HTR-8/SVneo (cell line): ENCODE data around the gene C20orf96.
"Not testable (repeated sequence)": the region's sequence is repeated elsewhere in the genome, so short reads cannot be mapped to it uniquely, and the experiment has no call there.

Source experiments
- DNase-seq: peaks from one replicate; pipeline ENCODE4 v3.0.0; 2011; ENCODE audit warnings: low spot score, mixed read lengths; ENCODE audit not compliant: insufficient read length
- FAIRE-seq: peaks from 2 replicates; lab custom pipeline; 2011; peaks lifted over from hg19 to GRCh38; lab: Jason Lieb, UNC

Gene C20orf96

DNA sequence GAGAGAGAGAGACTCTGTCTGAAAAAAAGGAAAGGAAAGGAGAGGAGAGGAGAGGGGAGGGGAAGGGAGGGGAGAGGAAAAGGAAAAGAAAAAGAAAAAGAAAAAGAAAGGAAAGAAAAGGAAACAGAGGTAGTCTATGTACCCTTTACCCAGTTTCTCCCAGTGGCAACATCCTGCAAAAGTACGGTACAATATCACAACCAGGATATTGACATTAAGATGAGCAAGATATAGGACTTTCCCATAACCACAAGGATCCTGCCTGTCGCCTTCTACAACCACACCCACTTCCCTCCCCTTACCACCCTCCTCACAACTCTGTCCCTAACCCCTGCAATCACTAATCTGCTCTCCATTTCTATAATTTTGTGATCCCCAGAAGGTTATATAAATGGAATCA, 4.0 kb downstream of the C20orf96 start:
- DNase-seq, result no peak
- FAIRE-seq, result no peak

DNA sequence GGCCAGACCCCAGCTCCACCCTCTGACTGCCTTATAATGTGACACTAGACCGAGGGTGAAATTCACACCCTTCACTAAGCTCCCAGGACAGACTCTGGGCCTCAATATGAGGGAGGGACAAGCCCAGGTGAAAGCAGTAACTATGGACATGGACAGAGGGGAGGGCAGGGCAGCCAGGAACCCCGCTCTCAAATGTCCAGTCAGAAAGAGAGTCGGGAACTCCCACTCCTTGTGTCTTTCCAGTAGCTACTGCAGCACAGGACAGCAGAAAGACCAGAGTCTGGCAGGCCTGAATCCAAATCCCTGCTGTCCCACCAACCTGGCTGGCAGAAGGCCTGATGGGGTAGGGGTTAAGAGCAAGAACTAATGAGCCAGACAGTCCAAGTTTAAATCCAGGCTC, 6.4 kb downstream of the C20orf96 start:
- FAIRE-seq, result no peak
- no peak for DNase-seq

DNA sequence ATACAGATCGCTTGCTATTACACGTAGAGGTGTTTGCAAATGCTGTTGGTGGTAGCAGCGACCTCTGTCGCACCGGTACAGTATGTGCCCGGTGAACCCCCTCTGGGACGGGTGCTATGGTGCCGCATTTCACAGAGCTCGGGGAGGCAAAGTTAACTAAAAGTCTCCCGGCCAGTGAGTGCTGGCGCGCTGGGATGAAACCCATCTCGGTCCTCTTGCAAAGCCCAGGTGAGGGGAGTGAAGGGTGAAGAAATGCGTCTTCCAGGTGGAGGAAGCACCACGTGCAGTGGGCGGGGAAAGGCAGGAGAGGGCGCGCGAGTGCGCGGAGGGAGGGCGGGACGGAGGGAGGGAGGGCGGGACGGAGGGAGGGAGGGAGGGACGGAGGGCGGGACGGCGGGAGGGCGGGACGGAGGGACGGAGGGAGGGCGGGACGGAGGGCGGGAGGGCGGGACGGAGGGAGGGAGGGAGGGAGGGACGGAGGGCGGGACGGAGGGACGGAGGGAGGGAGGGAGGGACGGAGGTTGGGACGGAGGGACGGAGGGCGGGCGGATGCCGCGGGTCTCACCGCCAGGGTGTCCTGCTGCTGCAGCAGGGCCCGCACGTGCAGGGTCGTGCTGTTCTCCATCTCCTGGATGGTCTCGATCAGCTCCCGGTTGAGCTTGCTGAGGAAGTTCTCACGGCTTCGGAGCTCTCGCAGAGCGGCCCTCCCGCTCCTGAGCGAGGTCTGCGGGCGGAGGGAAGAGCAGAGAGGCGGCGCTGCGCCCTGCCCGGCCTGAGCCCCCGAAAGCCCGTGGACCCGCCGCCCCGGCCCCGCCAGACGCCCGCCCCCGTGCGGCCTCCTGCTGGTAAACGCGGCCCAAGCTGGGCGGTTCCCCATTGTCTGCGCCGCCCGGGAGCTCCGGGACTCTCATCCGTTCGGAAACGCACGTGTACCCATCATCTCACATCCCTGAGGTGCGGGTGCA, 11.7 kb downstream of the C20orf96 start:
- DNase-seq (no peak), FAIRE-seq (no peak)

DNA sequence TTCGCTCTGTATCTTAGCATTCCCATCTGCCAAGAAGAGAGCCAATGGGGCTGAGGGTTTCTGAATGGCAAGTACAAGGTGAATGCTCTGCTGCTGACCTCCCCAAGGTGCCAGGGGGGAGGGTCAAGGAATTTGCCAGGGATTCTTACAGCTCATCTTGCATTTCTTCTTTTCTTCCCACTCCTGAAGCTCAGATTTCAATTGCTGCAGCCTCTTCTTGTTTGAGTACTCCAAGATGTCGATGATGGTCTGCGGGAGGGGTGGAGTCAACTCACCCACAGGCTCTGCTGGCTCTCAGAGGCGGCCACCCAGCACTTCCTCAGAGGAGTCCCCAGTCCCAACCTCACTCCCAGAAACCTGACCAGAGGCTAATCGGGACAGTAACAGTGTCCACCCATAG, 12.4 kb downstream of the C20orf96 start:
- FAIRE-seq (no peak), DNase-seq (no peak)

DNA sequence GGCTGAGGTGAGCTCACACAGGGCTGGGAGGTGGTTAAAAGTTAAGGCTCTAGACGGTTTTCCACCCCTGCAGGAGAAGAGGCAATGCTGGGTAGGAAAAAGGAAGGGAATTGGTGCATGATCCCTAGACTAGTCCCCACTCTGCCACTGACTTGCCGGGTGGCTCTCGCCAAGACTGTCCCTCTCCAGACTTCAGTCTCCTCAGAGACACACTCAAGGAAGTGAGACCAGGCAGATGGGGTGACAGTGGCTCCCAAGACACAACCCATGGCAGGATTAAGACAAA, 13.1 kb downstream of the C20orf96 start:
- DNase-seq (no peak), FAIRE-seq (no peak)

DNA sequence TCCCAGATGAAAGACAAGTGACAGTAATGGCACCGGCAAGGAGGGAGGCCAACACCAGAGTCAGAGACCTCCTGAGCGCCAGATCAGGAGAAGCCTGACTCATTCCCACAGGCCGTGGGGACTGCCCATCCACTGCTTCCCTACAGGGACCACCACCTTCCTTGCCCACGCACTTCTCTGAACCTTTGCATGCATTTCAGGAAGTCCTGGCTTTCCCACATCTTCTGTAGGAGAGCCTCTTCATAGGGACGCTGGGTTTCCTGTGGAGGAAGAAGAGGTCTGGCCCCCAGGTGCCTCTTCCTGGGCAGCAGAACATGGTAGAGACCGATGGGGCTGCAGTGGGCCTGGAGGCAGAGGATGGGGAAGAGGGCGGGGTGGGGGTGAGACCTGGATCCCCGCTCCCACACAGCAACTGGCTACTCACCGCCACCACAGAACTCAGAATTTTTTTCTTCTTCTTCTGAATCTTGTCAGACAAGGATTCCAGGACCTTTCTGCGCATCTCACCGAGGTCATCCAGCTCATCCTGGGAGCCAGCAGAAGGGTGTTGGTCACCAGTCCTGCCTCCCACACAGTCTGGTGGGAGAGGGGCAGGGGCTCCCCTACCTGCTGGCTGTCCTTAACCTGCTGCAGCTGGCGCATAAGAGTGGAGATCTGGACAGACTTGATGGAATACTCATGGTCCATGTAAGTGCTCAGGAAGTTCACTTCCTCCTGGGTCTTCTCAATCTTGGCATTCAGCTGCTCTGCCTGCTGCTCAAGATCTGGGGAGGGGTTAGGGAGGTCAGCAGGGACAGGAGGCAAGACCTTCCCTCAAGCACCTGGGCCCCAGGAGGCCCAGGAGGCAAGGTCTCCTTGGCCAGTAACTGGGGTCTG, 13.7 kb downstream of the C20orf96 start:
- no peak for DNase-seq
- FAIRE-seq, result no peak

DNA sequence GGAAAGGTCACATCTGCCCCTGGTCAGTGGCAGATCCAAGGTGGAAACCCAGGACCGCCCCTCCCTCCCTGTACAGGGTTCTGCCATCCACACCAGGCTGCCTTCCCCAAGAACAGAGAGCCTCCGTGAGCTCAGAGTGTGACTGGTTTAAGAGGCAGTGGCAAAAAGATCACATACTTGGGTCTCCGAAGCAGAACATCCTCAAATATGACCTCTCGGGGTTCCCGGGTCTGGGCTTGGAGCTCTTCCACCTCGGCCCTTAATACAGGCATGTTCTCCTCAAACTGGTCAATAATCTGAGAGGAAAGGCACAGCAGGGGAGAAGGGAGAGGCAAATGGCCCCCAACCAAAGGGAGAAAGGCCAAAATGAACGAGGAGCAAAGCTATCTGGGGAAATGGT, 14.8 kb downstream of the C20orf96 start:
- no peak for FAIRE-seq
- no peak for DNase-seq

DNA sequence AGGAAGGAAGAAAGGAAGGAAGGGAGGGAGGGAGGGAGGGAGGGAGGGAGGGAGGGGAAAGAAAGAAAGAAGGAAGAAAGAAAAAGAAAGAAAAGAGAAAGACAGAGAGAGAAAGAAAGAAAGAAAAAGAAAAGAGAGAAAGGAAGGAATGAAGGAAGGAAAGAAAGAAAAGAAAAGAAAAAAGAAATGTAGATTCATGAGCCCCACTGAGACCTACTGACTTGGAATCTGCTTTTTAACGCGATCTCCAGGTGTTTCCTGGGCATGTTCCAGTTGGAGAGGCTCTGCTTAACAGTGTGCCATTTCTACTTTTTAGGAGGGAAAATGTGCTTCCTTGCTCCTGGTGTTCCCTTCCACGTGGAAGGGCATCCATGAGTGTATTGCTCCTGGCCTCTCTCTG, 16.7 kb downstream of the C20orf96 start:
- DNase-seq (no peak), FAIRE-seq (no peak)

DNA sequence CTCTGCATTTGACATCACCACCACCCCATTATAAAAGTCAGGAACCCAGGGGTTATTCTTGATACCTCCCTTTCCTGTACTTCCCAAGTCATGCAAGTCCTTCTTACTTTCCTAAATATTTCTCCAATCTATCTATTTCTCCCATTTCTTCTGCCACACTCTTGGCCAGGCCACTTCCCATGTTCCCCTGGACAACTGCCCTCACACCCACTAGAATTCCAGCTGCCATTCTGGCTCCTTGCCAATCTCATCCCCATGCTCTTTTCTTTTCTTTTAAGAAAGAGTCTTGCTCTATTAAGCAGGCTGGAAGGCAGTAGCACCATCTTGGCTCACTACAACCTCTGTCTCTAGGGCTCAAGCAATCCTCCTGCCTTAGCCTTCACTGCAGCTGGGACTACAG, 17.8 kb downstream of the C20orf96 start:
- no peak for FAIRE-seq
- DNase-seq, result no peak

DNA sequence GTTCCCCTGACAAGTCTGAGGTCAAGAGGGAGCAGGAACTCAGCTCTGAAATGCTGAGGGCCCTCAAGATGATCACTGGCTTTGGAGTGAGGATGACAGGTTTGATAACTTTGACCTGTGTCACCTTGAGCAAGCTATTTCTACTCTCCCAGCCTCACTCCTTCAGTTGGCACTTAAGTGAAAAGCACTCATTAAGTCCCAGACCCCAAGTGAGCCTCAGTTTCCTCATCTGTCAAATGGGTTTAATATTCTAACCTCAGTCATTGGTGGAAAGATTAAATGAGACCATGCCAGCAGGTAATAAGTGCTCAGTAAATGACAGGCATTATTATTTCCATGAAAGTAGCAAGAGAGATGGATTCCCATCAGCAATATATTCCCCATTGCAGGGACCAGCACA, 19.0 kb downstream of the C20orf96 start:
- DNase-seq, result no peak
- FAIRE-seq, result no peak

DNA sequence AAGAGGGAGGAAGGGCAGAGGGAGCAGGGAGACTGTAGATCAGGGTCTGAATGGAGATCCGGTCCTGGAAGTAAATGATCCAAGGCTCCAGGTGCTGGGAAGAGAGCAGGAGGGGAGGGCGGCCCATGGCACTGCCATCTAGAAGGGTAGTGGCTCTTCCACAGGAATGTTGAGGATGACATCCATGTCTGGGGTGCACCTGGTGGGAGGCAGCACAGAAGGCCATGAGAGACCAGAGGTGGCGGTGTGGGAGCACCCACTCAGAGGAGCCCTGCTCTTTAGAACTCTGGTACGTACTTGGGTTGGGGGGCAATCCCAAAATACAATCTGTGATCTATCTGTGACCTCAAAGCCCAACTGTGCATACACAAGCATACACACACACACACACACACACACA, 19.5 kb downstream of the C20orf96 start:
- FAIRE-seq (no peak), DNase-seq (no peak)

DNA sequence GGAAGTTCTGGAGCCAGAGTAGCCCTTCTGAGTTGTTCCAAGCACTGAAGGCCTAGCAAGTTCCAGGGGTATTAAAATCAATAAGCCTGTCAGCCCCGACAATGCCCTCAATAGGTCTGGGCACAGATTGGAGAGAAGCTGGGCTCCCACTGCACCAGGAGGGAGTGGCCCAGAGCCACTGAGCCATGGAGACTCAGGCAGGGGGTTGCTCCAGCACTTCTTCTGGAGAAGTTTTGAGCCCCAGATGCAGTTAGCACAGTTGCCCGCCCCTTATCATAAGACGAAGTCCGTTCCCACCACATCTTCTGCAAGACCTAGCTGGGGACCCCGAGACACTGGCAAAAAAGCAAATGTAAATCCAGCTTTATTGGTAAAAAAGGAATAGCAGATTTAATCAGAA, 20.0 kb downstream of the C20orf96 start:
- DNase-seq, result no peak
- FAIRE-seq, result no peak

DNA sequence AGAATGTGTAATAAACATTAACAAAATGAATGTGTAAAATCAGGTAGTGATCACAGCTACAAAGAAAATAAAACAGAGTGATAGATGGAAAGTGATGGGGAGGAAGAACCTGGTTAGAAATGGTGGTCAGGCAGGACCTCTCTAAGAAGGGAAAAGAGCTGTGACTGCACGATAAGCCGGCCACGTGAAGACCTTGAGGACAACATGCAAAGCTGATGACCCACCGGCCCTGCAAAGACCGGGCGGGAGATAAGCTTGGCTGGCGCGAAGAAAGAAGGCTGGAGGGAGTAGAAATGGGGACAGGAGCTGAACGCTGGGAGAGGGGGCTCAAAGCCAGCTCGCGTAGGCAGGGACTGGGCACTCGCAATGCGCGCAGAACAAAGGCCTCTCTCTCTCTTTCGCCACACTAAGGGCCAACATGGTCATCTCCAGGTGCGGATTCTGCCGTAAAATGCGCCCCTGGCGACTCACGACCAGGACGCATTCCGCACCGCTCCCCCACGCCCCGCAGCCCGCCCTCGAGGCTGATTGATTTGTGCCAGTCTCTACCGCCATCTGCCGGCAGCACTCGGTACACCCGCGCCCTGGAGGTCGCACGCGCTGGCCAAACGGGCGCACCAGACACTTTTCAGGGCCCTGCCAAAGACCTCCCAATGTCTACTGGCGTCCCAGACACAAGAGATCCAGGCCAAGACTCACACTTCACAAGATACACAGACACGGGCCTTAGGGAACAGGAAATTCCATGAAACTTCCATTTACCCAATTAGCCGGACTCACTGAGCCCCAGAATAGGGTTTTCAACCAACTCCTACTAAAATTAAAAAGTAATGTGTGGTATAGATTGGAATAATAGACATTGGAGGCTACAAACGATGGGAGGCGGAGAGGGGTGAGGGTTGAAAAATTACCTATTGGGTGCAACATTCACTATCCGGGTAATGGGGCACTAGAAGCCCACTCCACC, 23.7 kb downstream of the C20orf96 start:
- FAIRE-seq (peak; percentile 97), DNase-seq (peak; percentile 87)

DNA sequence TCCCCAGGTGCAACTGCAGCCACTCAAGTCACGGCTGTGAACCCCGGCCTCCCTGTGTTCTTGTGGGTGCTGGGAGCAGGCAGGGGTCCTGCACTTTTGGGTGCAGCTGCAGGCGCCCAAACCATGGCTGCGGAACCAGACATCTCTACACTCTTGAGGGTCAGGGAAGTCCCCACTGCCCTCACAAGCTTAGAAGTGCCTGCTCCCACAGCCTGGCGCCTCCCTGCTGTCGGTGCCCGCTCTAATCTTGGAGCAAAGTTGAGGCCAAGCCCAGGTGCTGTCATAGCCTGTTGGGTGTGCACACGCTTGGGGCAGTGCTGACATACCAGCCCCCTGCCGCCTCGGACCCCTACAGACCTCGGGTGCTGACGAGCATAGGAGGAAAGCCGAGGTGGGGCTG, 26.8 kb downstream of the C20orf96 start:
- no peak for DNase-seq
- FAIRE-seq, result no peak

DNA sequence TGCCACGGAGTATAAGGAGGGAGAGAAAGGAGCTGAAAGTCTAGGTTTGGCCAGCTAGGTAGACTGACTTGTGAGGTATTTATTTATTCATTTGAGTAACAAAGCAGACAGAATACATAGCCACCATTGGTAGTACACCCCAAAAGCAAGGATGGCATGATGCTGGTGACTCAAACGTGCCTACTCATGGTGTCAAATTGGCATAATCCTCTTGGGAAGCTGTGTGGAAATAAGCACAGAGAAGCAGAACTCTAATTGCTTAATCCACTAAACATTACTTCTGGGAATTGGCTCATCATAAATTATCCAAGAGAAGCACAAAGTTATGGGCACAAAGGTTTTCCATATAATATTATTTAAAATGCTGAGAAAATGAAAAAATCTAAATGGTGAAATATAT, 30.6 kb downstream of the C20orf96 start:
- no peak for DNase-seq
- no peak for FAIRE-seq

DNA sequence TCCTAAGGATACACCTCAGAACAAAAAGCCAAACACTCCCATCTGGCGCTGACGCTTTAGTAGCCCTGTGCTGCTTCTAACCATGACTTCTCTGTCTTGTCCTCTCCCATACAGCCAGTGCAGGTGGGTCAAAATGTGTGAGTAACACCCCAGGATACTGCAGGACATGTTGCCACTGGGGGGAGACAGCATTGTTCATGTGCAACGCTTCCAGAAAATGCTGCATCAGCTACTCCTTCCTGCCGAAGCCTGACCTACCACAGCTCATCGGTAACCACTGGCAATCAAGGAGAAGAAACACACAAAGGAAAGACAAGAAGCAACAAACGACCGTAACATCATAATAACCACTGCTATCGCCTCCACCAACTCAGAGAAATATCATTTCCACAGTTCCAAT, 31.6 kb downstream of the C20orf96 start:
- FAIRE-seq (no peak), DNase-seq (peak; percentile 51)

DNA sequence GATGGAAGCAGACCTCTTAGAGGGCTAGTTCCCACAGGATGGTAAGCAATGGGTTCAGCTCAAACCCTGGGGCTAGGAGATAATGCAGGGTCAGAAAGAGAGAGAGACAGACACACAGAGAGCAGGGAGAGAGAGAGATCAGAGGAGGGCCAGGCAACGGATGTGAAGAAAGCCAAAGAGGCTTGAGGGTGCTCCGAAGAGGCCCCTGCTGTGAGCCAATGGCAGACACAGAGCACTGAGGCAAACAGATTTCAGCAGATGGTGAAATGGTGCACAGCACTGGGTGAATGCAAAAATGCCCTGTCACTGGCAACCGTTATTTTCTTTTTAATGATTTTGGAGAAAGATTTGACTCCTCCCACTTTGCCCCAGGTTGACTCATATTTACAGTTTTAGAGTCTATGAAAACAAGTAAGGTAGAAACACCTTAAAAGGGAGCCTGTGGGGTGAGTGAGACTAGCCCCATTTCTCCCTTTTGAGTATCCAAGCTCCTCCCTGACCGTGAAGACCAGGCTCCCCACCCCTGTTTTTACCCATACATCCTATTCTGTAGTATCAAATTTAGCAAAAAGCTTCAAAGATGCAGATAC, 32.2 kb downstream of the C20orf96 start:
- DNase-seq (no peak), FAIRE-seq (no peak)

DNA sequence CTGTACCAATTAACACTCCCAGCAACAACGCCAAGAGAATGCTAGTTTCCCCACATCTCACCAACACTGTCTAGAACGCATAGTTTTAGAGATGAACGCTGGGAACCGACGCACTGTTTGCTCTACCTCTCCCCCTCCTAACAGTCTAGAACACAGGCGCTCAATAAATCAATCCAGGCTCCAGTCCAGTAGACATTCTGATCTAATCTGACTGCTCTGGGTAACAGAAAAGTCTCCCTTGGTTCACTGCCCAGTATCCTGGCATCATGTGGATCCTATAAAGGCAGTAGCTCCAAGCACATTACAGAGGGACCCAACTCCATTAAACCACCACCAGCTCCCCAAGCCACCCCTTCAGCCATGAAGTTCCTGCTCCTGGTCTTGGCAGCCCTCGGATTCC, 33.1 kb downstream of the C20orf96 start, which contains the start of gene DEFB132:
TSS of gene DEFB132 (plus strand) at position 306 of the 400 bp plus-strand sequence. CDS start at position 361, 55 bp downstream.
- DNase-seq (no peak), FAIRE-seq (no peak)

DNA sequence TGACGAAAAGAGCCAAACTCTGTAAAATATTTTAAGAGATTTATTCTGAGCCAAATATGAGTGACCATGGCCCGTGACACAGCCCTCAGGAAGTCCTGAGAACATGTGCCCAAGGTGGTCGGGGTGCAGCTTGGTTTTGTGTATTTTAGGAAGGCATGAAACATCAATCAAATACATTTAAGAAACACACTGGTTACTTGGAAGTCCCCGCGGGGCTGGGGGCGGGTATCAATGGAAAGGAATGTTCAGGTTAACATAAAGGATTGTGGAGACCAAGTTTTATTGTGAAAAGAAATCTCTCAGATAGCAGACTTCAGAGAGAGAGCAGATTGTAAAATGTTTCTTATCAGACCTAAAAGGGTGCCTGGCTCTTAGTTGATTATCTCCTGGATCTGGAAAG, 37.1 kb downstream of the C20orf96 start:
- not testable (repeated sequence) for FAIRE-seq, DNase-seq

DNA sequence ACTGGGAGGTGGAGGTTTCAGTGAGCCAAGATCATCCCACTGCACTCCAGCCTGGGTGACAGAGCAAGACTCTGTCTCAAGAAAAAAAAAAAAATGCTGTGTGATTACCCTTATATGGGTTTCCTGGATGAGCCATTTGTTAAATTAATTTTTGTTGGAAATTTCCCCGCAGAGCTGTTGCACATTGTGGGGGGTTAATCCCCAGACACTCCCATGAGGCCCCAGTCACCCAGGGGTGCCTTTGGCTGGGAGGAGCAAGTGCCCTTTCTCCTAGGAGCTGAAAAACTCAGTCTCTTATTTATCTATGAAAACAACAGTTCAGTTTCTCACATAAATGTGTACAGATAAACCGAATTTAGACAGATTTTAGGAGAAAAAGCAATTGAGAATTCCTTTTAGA, 37.7 kb downstream of the C20orf96 start:
- FAIRE-seq (no peak), DNase-seq (no peak)
